Activated T-cell treated with anti-CD3 and anti-CD28 coated beads, Interleukin-2, amount 50 U/mL, for 48 hours (primary cell): ENCODE results near the gene CARD10.

ENCODE experiments used
- DNase-seq, 2 experiments: peaks; one replicate each; pipeline ENCODE4 v3.0.0-alpha.2; 2020

The CARD10 gene

DNA sequence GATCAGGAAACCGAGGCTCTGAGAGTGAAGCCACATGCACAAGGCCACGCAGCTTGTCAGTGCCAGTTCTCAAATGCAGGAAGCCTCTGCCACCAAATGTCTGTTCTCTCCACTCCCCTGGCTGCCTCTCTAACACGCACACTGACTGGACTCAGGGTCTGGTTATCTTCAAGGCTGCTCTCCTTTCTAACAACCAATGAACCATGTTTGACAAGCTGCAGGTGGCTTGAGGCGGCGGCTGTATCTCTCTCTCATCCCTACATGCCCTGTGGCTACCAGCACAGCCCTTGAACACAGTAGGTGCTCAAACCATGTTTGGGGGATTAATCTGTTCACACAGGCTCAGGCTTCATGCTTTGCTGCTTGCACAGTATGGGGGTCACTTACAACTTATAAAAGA is 56.8 kb downstream of the CARD10 start:
- DNase-seq: no peak

GRCh38 chr22:37461961-37462360 is 57.3 kb downstream of the CARD10 start:
- no peak for DNase-seq

GRCh38 chr22:37460684-37461083 is 58.5 kb downstream of the CARD10 start:
- no peak for DNase-seq

DNA sequence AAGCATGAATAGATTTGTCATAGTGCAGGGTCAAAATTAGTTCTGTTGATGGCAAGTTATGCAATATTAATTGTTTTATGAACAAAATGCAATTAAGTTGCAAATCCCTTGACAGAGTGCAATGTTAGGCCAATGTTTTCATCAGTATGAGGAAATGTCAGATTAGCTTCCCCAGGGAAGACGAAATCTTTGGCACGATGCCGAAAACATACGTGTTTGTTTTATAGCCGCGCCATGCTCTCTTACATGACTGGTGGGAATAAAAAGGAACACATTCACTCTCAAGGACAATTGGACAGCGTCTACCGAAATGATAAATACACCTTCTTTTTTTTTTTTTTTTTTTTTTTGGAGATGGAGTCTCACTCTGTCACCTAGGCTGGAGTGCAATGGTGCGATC is 60.0 kb downstream of the CARD10 start:
- DNase-seq: no peak

GRCh38 chr22:37457093-37457893 is 61.9 kb downstream of the CARD10 start:
- peak; percentile 92 to 93 for DNase-seq

GRCh38 chr22:37456346-37456745 is 62.9 kb downstream of the CARD10 start:
- no peak for DNase-seq

DNA sequence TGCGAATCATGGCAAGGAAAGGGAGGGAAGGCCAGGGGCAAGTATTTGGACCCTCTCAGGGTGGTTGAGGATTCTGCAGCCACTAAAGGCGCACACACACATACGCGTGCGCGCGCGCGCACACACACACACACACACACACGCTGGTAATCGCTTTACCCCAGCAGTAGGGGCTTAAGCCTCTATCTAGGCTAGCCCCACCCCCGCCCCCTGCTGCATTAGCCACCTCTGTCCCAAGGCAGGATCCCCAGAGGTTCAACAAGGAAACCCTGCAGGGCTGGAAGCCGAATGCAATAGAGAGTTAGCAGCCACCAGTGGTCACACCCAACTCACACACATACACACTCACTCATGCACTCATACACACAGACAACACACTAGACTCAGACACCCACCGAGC is 63.3 kb downstream of the CARD10 start:
- DNase-seq: no peak

GRCh38 chr22:37454857-37455686 is 64.1 kb downstream of the CARD10 start:
- no peak for DNase-seq

- no peak for DNase-seq
Observed at GRCh38 chr22:37453696-37454095, 65.5 kb downstream of the CARD10 start.

DNA sequence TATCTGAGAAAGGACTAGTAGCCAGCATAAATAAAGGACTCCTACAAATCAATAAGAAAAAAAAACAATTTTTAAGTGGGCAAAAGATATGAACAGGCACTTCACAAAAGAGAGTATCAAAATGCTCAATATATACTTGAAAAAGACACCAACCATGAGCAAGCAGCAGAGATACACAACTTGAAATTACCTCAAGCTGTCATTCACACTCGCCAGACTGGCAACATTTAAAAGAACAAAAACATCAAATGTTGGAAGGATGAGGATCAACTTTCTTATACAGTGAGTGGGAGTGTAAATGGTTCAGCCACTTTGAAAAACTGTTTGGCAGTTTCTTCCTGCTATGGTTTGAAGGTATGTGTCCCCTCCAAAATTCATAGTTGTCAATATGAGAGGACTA is 68.0 kb downstream of the CARD10 start:
- DNase-seq: no peak

DNA sequence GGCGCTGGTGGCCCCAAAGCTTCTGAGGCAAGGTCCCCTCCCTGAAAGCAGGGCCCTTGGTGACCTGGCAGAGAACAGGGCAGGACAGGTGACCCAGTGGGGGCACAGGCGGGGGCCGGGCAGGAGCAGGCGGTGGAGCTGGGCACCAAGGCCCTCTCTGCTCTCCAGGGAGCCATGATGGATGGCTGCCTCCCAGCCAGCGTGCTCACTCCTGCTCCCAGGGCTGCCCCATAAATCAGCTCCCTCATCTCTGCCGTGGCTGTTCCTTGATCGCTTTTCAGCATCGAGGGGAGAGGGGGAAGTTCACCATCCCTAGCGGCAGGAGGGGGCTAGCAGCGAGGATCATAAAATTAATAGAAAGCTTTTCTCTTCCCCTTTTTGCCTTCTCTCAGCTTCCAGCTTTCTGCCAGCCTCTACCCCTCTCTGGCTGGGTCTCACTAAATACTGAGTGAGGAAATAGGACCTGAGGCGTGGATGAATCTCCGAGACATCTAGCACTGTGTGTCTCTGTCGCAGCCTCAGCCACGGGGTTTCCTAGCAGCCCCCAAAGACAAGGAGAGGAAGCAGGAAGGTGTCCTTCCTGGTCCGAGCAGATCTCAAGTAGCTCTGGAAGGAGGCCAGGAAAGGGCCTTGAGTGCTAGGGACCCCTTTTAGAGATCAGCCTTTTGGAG is 69.7 kb downstream of the CARD10 start:
- no peak for DNase-seq

DNA sequence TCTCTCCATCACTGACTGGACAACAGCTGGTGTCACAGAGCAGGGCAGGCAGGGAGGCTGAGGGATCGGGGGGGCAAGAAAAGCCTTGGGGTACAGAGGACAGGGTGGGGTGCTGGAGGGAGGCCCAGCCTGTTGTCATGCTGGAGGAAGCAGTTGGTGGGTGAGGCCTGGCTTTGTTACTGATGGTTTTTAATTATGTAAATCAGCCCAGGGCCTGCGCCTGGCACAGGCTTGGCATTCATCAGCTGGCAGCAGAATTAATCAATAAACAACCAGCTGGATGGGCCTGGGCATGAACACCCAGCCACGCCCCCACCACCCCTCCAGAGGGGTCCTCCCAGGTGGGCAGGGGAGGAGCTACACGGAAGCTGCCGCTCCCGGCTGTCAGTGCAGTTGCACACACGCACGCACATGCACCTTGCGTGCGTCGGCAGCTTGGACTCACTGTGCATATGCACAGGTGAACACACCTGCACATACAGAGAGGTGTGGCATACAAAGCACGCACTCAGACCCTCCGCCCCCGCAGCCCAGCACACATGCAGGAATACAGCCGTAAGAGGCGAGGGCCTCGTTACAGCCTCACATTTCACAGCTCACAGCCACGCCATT is 70.6 kb downstream of the CARD10 start:
- DNase-seq: no peak

GRCh38 chr22:37445501-37445900 is 73.7 kb downstream of the CARD10 start:
- DNase-seq: no peak

DNA sequence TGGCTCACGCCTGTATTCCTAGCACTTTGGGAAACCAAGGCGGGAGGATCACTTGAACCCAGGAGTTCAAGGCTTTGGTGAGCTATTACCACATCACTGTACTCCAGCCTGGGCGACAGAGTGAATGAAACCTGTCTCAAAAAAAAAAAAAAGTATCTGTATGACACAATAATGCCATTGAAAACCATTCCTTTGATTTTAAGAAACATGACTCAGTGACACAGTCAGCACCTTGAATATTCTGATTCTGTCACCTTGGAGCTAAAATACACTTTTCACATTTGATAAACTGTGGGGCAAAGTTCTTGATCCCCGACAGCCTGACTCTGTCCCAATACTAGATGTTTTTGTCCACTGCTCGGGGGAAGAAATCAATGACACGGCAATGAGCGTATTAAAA is 75.2 kb downstream of the CARD10 start:
- no peak for DNase-seq

DNA sequence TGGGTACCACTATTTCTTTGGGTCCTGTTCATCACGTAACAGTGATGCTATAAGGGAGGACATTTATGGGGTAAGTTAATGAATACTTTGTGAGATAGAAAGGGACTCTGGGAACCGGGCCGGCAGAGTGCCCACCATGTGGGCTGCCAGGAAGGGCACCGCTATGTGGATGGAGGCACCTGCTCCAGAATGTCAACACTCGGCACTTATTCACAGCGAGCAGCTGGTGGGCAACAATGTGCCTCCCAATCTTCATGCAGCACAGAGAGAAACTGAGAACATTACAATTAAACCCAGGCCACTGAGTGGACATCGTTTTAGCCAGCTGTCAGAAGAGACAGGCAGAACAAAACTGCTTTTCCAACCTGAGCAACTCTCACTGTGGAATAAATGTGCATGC is 76.1 kb downstream of the CARD10 start:
- DNase-seq: no peak

- no peak for DNase-seq
Observed at GRCh38 chr22:37442537-37442936, 76.7 kb downstream of the CARD10 start.

DNA sequence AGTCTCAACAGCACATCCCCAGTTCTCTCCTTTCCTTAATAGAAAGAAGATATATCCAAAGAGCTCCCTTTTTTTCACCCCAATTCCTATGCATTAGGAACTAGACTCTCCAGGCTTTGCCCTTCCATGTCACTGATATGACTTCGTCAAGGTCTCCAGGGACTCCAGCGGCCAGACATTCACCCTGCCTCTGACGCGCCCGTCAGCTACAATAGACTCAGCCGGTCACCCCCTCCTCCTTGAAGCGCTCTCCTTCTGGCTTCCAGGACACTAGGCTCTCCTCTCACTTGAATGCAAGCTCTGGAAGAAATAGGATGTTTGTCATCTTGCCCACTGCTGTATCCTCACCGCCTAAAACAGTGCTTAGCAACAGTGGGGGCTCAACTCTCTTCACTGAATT is 77.1 kb downstream of the CARD10 start:
- no peak for DNase-seq

DNA sequence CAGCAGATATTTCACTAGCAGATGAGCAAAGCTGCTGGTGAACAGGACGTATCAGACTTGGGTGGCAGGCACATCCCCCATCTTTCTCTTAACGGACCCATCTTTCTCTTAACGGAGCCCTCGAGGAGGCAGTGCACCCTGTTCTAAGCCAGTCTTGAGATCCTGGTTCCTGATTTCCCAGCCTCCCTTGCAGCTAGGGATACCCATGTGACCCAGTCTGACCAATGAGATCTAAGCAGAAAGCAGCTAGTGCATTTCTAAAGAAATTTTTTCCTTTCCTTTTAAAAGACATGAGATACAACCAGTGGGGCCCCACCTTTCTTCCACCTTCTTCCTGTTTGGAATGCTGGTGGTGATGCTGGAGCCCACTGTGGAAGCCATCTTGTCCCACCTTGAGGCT is 78.3 kb downstream of the CARD10 start:
- no peak for DNase-seq
